HCT116 (cell line): ENCODE measurements around the gene ETHE1. TPM values are rescaled to one million over a fixed set of nuclear protein-coding genes. Genes with fewer than 3 reads are reported as not detected.

Experiments
- ATAC-seq: fragments of 200-7000 bp; cut with Tn5 transposase; 2 replicates; pipeline ENCODE4 v1.9.1; 2020; ENCODE audit warnings: mild to moderate bottlenecking, moderate library complexity
- Bru-seq: library from RNA; stranded (reverse); fragments of 400-500 nt; gene quantifications from one replicate; lab custom pipeline; 2021; lab: Mats Ljungman, UMichigan
- BruChase-seq, 2 experiments: library from RNA; stranded (reverse); fragments of 400-500 nt; gene quantifications; one replicate each; lab custom pipeline; 2021; lab: Mats Ljungman, UMichigan
- BruUV-seq: library from RNA; stranded (reverse); fragments of 400-500 nt; replicated peaks from 2 replicates; lab custom pipeline; 2021; lab: Mats Ljungman, UMichigan
- CTCF ChIA-PET: fragments of 300-600 bp; sonication (Branson Sonifier 250); formaldehyde crosslinking; loops from one replicate; lab custom pipeline; 2021; ENCODE audit warnings: antibody characterized with exemption; lab: Charles Lee
- POLR2A ChIA-PET: fragments of 300-600, 350-600 bp; sonication (Branson Sonifier 250); formaldehyde crosslinking; loops from one replicate; lab custom pipeline; 2021; ENCODE audit warnings: antibody characterized with exemption; lab: Charles Lee
- RAD21 ChIA-PET, 2 experiments: fragments of 300-600 bp; sonication (Branson Sonifier 250); formaldehyde crosslinking; loops; one replicate each; lab custom pipeline; 2023; ENCODE audit warnings: low total read pairs in 2 of 2; ENCODE audit not compliant: uncharacterized antibody in 2 of 2, unreplicated experiment in 2 of 2, low non-redundant PET in 1 of 2; lab: Charles Lee
- DNase-seq: peaks from one replicate; pipeline ENCODE4 v3.0.0-alpha.2; 2010; ENCODE audit warnings: low read depth, low spot score
- H2AFZ ChIP-seq: fragments of 200-600 bp; shearing (Covaris generic), sonication (generic); 2 replicates; pipeline ENCODE4 v1.6.1; 2017; ENCODE audit warnings: low read depth, mixed run types, mixed read lengths, antibody characterized with exemption, low read length; ENCODE audit not compliant: poor library complexity, severe bottlenecking
- H3K27ac ChIP-seq: 2 replicates; pipeline ENCODE4 v1.5.1; 2012; ENCODE audit warnings: low read depth, low read length
- H3K27me3 ChIP-seq: fragments of 200-600 bp; sonication (generic); 2 replicates; pipeline ENCODE4 v1.6.1; 2016; ENCODE audit warnings: mixed run types, low read length, mixed read lengths; ENCODE audit not compliant: insufficient read depth
- H3K36me3 ChIP-seq, 2 experiments: fragments of 200-500 bp in 1 of 2; fragments of 200-600 bp in 1 of 2; sonication (Bioruptor generic) in 1 of 2; sonication (generic) in 1 of 2; 2 replicates each; pipeline versions ENCODE4 v1.5.1 to v1.6.1; 2014 to 2016; ENCODE audit warnings: low read length in 2 of 2, inconsistent platforms in 1 of 2, mixed read lengths in 1 of 2, mixed run types in 1 of 2; ENCODE audit not compliant: insufficient read depth in 2 of 2, control insufficient read depth in 1 of 2
- H3K4me1 ChIP-seq, 2 experiments: fragments of 200-600 bp in 1 of 2; sonication (generic) in 1 of 2; 2 replicates each; pipeline versions ENCODE4 v1.5.1 to v1.6.1; 2012 to 2017; ENCODE audit warnings: low read length in 2 of 2, inconsistent platforms in 1 of 2, mild to moderate bottlenecking in 1 of 2, mixed read lengths in 1 of 2, mixed run types in 1 of 2, moderate library complexity in 1 of 2; ENCODE audit not compliant: insufficient read depth in 2 of 2, control insufficient read depth in 1 of 2
- H3K4me2 ChIP-seq: fragments of 200-600 bp; sonication (generic); 2 replicates; pipeline ENCODE4 v1.6.1; 2017; ENCODE audit warnings: mixed run types, low read length, mixed read lengths
- H3K4me3 ChIP-seq, 2 experiments: fragments of 200-600 bp in 1 of 2; sonication (generic) in 1 of 2; replicated peaks in 1 of 2; 2 replicates each; pipeline ENCODE4 v1.5.1; 2011 to 2016; ENCODE audit warnings: low read length in 2 of 2, control low read depth in 1 of 2, low read depth in 1 of 2, mild to moderate bottlenecking in 1 of 2, mixed read lengths in 1 of 2, mixed run types in 1 of 2
- H3K79me2 ChIP-seq: fragments of 200-600 bp; sonication (generic); 2 replicates; pipeline ENCODE4 v1.6.1; 2017; ENCODE audit warnings: mild to moderate bottlenecking, mixed run types, low read length, moderate library complexity, mixed read lengths; ENCODE audit not compliant: insufficient read depth
- H3K9ac ChIP-seq: fragments of 200-600 bp; sonication (generic); 2 replicates; pipeline ENCODE4 v1.6.1; 2016; ENCODE audit warnings: low read length, mixed read lengths
- H3K9me2 ChIP-seq: fragments of 200-600 bp; sonication (generic), shearing (Covaris generic); 2 replicates; pipeline ENCODE4 v1.6.1; 2017; ENCODE audit warnings: mixed run types, mild to moderate bottlenecking, moderate library complexity; ENCODE audit not compliant: insufficient read depth
- H3K9me3 ChIP-seq, 2 experiments: fragments of 200-500 bp in 1 of 2; fragments of 200-600 bp in 1 of 2; sonication (Bioruptor generic) in 1 of 2; sonication (generic) in 1 of 2; 2 replicates each; pipeline ENCODE4 v1.6.1; 2014 to 2017; ENCODE audit warnings: low read length in 2 of 2, mixed read lengths in 2 of 2, inconsistent platforms in 1 of 2, low read depth in 1 of 2, mild to moderate bottlenecking in 1 of 2, mixed run types in 1 of 2, moderate library complexity in 1 of 2; ENCODE audit not compliant: control insufficient read depth in 1 of 2, insufficient read depth in 1 of 2
- H4K20me1 ChIP-seq: fragments of 200-600 bp; sonication (generic), shearing (Covaris generic); 2 replicates; pipeline ENCODE4 v1.6.1; 2017; ENCODE audit warnings: mixed run types, mild to moderate bottlenecking, moderate library complexity; ENCODE audit not compliant: insufficient read depth
- CBX3 ChIP-seq: IDR thresholded peaks from 2 replicates; pipeline ENCODE4 v1.6.1; 2012; ENCODE audit warnings: low read depth
- CEBPB ChIP-seq: IDR thresholded peaks from 2 replicates; pipeline ENCODE4 v1.6.1; 2012; ENCODE audit warnings: low read depth
- ELF1 ChIP-seq: IDR thresholded peaks from 2 replicates; pipeline ENCODE4 v1.6.1; 2012; ENCODE audit warnings: low read depth, borderline replicate concordance
- EZH2 ChIP-seq: fragments of 200-600 bp; sonication (generic); IDR thresholded peaks from 2 replicates; pipeline ENCODE4 v1.6.1; 2017; ENCODE audit warnings: antibody characterized with exemption, mixed run types
- EZH2phosphoT487 ChIP-seq: fragments of 200-600 bp; IDR thresholded peaks from 2 replicates; pipeline ENCODE4 v1.6.1; 2018; ENCODE audit warnings: antibody characterized with exemption, borderline replicate concordance
- FOSL1 ChIP-seq: IDR thresholded peaks from 2 replicates; pipeline ENCODE4 v1.6.1; 2012; ENCODE audit warnings: low read depth
- JUND ChIP-seq: IDR thresholded peaks from 2 replicates; pipeline ENCODE4 v1.6.1; 2012
- POLR2A ChIP-seq: IDR thresholded peaks from 2 replicates; pipeline ENCODE4 v1.7.0; 2011; ENCODE audit warnings: borderline replicate concordance; ENCODE audit not compliant: insufficient read depth, insufficient read length; ENCODE audit errors: extremely low read depth
- POLR2AphosphoS5 ChIP-seq: IDR thresholded peaks from 2 replicates; pipeline ENCODE4 v1.6.1; 2011; ENCODE audit warnings: mild to moderate bottlenecking, low read depth, low read length, moderate library complexity
- RAD21 ChIP-seq: IDR thresholded peaks from 2 replicates; pipeline ENCODE4 v1.6.1; 2012; ENCODE audit warnings: low read depth, mild to moderate bottlenecking
- SIN3A ChIP-seq: IDR thresholded peaks from 2 replicates; pipeline ENCODE4 v1.6.1; 2012; ENCODE audit warnings: low read depth
- SP1 ChIP-seq: IDR thresholded peaks from 2 replicates; pipeline ENCODE4 v1.6.1; 2012; ENCODE audit warnings: low read depth
- TCF7L2 ChIP-seq: IDR thresholded peaks from 2 replicates; pipeline ENCODE4 v1.7.0; 2011; ENCODE audit warnings: borderline replicate concordance, inconsistent platforms; ENCODE audit not compliant: insufficient read depth, insufficient read length; ENCODE audit errors: extremely low read depth
- YY1 ChIP-seq: IDR thresholded peaks from 2 replicates; pipeline ENCODE4 v1.6.1; 2011; ENCODE audit warnings: low read length, low read depth, moderate library complexity, mild to moderate bottlenecking; ENCODE audit not compliant: insufficient replicate concordance; ENCODE audit errors: extremely low read depth
- ZFX ChIP-seq: fragments of 450-650 bp; IDR thresholded peaks from 2 replicates; pipeline ENCODE4 v1.6.1; 2017
- intact Hi-C: fragments of 100-400 bp; cut with micrococcal nuclease; formaldehyde crosslinking; loops from 2 replicates; pipeline ENCODE4 v1.10.0; 2022
- long read RNA-seq: library from polyadenylated mRNA; unstranded; transcript quantifications from one replicate; pipeline ENCODE4 v2.0.0, GENCODE V29; 2021; ENCODE audit not compliant: unreplicated experiment
- polyA plus RNA-seq: library from polyadenylated mRNA; unstranded; fragments of >200 nt; gene quantifications from 2 replicates; pipeline ENCODE4 v1.2.1, GENCODE V29; 2012; ENCODE audit warnings: missing spikeins
- total RNA-seq: library from RNA; stranded (reverse); gene quantifications from one replicate; pipeline ENCODE4 v1.2.1, GENCODE V29; 2021; ENCODE audit not compliant: unreplicated experiment
- TF ChIP-seq, protein P1 (sequence below): IDR thresholded peaks from 2 replicates; pipeline ENCODE4 v1.6.1; 2012
- TF ChIP-seq, protein P2 (sequence below): IDR thresholded peaks from 2 replicates; pipeline ENCODE4 v1.6.1; 2012; ENCODE audit warnings: low read depth
- TF ChIP-seq, protein P3 (sequence below): IDR thresholded peaks from 2 replicates; pipeline ENCODE4 v1.6.1; 2011; ENCODE audit warnings: mild to moderate bottlenecking, low read length, moderate library complexity; ENCODE audit not compliant: insufficient replicate concordance; ENCODE audit errors: extremely low read depth

Gene ETHE1, protein sequence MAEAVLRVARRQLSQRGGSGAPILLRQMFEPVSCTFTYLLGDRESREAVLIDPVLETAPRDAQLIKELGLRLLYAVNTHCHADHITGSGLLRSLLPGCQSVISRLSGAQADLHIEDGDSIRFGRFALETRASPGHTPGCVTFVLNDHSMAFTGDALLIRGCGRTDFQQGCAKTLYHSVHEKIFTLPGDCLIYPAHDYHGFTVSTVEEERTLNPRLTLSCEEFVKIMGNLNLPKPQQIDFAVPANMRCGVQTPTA
- total RNA-seq (64.3 TPM), Bru-seq, nascent RNA (percentile 68 among the genes with signal in this experiment), BruChase-seq, experiment 1, labeled RNA remaining after a 6-hour chase (percentile 62 among the genes with signal in this experiment), BruChase-seq, experiment 2, labeled RNA remaining after a 2-hour chase (percentile 70 among the genes with signal in this experiment)
- polyA plus RNA-seq: 120 and 133 TPM in 2 replicates
- long read RNA-seq, transcript ETHE1-201 (7 exons, 963 nt): major isoform, 32 of 44 reads
- long read RNA-seq, partial matches to known transcripts: 2 of 44 reads
- long read RNA-seq, other reads (novel, unspliced or antisense): 7 of 44 reads

DNA sequence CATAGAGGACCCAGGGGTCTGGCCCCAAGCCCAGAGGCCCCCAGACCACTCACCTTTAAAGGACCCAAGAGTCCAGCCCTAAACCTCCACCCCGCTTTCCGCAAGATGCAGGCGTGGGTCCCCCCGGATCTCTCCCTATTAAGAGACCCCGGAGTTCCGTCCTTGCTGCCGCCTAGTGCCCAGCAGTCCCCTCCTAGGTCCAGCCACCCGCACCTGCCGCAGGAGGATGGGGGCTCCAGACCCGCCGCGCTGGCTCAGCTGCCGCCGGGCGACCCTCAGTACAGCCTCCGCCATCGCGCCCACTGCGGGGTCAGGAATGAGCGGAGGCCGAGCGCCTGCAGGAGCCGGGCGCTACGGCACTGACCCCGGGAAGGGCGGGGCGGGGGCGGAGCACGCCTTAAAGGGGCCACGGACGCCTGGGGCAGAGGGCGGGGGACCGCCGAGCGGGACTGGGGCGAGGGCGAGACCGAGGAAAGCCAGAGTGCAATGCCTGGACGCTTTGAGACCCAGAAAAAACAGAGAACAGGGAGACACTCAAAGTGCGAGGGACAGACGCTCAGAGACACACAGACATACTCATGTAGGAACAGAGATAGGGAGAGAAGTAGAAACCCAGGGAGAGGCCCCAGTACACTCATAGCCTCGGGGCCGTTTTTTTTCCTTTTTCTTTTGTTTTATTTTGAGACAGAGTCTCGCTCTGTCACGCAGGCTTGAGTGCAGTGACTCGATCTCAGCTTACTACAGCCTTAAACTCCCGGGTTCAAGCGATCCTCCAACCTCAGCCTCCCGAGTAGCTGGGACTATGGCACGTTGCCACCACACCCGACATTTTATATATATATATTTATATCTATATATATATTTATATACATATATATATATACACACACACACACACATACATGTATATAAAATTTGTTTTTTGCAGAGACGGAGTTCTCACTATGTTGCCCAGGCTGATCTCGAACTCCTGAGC is at the start of gene ETHE1:
TSS of gene ETHE1 (minus strand) at position 318 of the 976 bp plus-strand sequence. CDS start at position 294, 24 bp downstream.
- no peaks in the 10 kb centered on the region for H4K20me1 ChIP-seq
- H3K9me3 ChIP-seq: no peaks in the 10 kb centered on the region
- no peaks in the 10 kb centered on the region for H3K27me3 ChIP-seq
- no peak for DNase-seq
- RAD21 ChIA-PET: interaction anchor here in 1 of 2 experiments (0.6 kb wide), 1 partner anchor 160 kb away, joined by 4 read pairs; no protein-coding TSS in a partner anchor
- H3K36me3 ChIP-seq: no peaks in the 10 kb centered on the region; a peak in 1 of 4 replicates
- H3K79me2 ChIP-seq: peaks cover 41% of the 10 kb centered on the region
- CTCF ChIA-PET: interaction anchor here (1.5 to 2.7 kb wide), 2 partner anchors 7 to 28 kb away, joined by 5 to 12 read pairs; no protein-coding TSS in a partner anchor
- ATAC-seq: peak; percentile 84
- H3K9ac ChIP-seq: peak within 1 kb of the TSS; percentile 93
- H3K4me1 ChIP-seq: peaks cover 41 to 73% of the 10 kb centered on the region in 2 experiments
- H3K27ac ChIP-seq: peak within 1 kb of the TSS; percentile 76
- H2AFZ ChIP-seq: peak within 1 kb of the TSS; percentile 78
- no TSS peak for BruUV-seq
- peak within 1 kb of the TSS; percentile 94 for H3K4me2 ChIP-seq
- POLR2A ChIA-PET: interaction anchor here (1.2 to 1.6 kb wide), 4 partner anchors 9 to 238 kb away, joined by 3 read pairs; no protein-coding TSS in a partner anchor
- H3K4me3 ChIP-seq: peak within 1 kb of the TSS; percentile 87 to 100
- H3K9me2 ChIP-seq: no peaks in the 10 kb centered on the region
- intact Hi-C loops: loop anchor here (2.0 kb wide), 1 partner anchor 70 kb away; the partner anchor contains the start of genes IRGQ and ZNF576
- TF ChIP-seq POLR2A (peak; percentile 66), YY1 (peak; percentile 58), ZFX (peak; percentile 52; the same call in 1 of the 2 replicates), CEBPB (no peak), SP1 (peak; percentile 90), EZH2 (no peak), CBX3 (no peak), JUND (no peak), RAD21 (no peak), POLR2AphosphoS5 (peak; percentile 97), FOSL1 (no peak), TCF7L2 (no peak), EZH2phosphoT487 (no peak), SIN3A (peak; percentile 87), ELF1 (no peak)
- TF ChIP-seq, protein P1, sequence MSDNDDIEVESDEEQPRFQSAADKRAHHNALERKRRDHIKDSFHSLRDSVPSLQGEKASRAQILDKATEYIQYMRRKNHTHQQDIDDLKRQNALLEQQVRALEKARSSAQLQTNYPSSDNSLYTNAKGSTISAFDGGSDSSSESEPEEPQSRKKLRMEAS: peak; percentile 88
- TF ChIP-seq, protein P2, sequence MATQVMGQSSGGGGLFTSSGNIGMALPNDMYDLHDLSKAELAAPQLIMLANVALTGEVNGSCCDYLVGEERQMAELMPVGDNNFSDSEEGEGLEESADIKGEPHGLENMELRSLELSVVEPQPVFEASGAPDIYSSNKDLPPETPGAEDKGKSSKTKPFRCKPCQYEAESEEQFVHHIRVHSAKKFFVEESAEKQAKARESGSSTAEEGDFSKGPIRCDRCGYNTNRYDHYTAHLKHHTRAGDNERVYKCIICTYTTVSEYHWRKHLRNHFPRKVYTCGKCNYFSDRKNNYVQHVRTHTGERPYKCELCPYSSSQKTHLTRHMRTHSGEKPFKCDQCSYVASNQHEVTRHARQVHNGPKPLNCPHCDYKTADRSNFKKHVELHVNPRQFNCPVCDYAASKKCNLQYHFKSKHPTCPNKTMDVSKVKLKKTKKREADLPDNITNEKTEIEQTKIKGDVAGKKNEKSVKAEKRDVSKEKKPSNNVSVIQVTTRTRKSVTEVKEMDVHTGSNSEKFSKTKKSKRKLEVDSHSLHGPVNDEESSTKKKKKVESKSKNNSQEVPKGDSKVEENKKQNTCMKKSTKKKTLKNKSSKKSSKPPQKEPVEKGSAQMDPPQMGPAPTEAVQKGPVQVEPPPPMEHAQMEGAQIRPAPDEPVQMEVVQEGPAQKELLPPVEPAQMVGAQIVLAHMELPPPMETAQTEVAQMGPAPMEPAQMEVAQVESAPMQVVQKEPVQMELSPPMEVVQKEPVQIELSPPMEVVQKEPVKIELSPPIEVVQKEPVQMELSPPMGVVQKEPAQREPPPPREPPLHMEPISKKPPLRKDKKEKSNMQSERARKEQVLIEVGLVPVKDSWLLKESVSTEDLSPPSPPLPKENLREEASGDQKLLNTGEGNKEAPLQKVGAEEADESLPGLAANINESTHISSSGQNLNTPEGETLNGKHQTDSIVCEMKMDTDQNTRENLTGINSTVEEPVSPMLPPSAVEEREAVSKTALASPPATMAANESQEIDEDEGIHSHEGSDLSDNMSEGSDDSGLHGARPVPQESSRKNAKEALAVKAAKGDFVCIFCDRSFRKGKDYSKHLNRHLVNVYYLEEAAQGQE: no peak
- TF ChIP-seq, protein P3, sequence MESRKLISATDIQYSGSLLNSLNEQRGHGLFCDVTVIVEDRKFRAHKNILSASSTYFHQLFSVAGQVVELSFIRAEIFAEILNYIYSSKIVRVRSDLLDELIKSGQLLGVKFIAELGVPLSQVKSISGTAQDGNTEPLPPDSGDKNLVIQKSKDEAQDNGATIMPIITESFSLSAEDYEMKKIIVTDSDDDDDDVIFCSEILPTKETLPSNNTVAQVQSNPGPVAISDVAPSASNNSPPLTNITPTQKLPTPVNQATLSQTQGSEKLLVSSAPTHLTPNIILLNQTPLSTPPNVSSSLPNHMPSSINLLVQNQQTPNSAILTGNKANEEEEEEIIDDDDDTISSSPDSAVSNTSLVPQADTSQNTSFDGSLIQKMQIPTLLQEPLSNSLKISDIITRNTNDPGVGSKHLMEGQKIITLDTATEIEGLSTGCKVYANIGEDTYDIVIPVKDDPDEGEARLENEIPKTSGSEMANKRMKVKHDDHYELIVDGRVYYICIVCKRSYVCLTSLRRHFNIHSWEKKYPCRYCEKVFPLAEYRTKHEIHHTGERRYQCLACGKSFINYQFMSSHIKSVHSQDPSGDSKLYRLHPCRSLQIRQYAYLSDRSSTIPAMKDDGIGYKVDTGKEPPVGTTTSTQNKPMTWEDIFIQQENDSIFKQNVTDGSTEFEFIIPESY: no peak
